Gastrocnemius medialis (tissue), 4 donors: ENCODE data around the gene SFXN5. TPM values are rescaled to one million over a fixed set of nuclear protein-coding genes. Genes with fewer than 3 reads are reported as not detected.

Source experiments
- ATAC-seq, 2 donors: fragments of 150-250 bp; one replicate each; pipeline ENCODE4 v1.9.1; 2016
- DNase-seq, 2 donors: peaks; one replicate each; pipeline ENCODE4 v3.0.0-alpha.2; 2019
- H3K27ac ChIP-seq, 4 donors: fragments of 200-600 bp; sonication (generic); 1 replicate in 1 of 4; 2 replicates in 3 of 4; pipeline ENCODE4 v1.5.1; 2016 to 2018; ENCODE audit warnings: mild to moderate bottlenecking in 2 of 4, moderate library complexity in 1 of 4
- H3K27me3 ChIP-seq, 3 donors: fragments of 200-600 bp; sonication (generic) in 2 of 3; 1 replicate in 1 of 3; 2 replicates in 2 of 3; pipeline versions ENCODE4 v1.5.1 to v1.6.0; 2016 to 2019; ENCODE audit warnings: mild to moderate bottlenecking in 1 of 3, moderate library complexity in 1 of 3
- H3K36me3 ChIP-seq, 2 donors: fragments of 200-600 bp; sonication (generic) in 1 of 2; one replicate each; pipeline ENCODE4 v1.5.1; 2017 to 2018
- H3K4me1 ChIP-seq, 2 donors: fragments of 200-600 bp; sonication (generic) in 1 of 2; one replicate each; pipeline ENCODE4 v1.5.1; 2016 to 2017; ENCODE audit warnings: mild to moderate bottlenecking in 2 of 2
- H3K4me3 ChIP-seq, 4 donors: fragments of 200-600 bp; sonication (generic) in 3 of 4; 1 replicate in 1 of 4; 2 replicates in 3 of 4; pipeline ENCODE4 v1.5.1; 2016 to 2019; ENCODE audit warnings: mild to moderate bottlenecking in 2 of 4
- H3K9me3 ChIP-seq, 3 donors: fragments of 200-600 bp; sonication (generic) in 2 of 3; 1 replicate in 1 of 3; 2 replicates in 2 of 3; pipeline ENCODE4 v1.5.1; 2016 to 2019
- CTCF ChIP-seq, 5 experiments: fragments of 450-650 bp in 3 of 5; fragments of 200-600 bp in 2 of 5; sonication (generic) in 2 of 5; IDR thresholded peaks in 4 of 5; conservative IDR thresholded peaks in 1 of 5; 1 replicate in 4 of 5; 2 replicates in 1 of 5; pipeline ENCODE4 v1.5.1; 2016 to 2019; ENCODE audit warnings: antibody characterized with exemption in 5 of 5, mild to moderate bottlenecking in 3 of 5, moderate library complexity in 3 of 5
- POLR2A ChIP-seq, 2 donors: fragments of 450-650 bp; IDR thresholded peaks; one replicate each; pipeline ENCODE4 v1.6.1; 2017; ENCODE audit warnings: antibody characterized with exemption in 2 of 2, mild to moderate bottlenecking in 2 of 2, moderate library complexity in 2 of 2
- in situ Hi-C, 4 donors: fragments of 200-750 bp; cut with MboI; loops; one replicate each; pipeline versions ENCODE4 v1.15.0 to v1.8.0; 2017; ENCODE audit warnings: low sequenced_read_pairs in 4 of 4
- intact Hi-C: fragments of 100-400 bp; cut with DNase I; formaldehyde crosslinking; loops from one replicate; pipeline ENCODE4 v1.15.1; 2023; ENCODE audit warnings: low total_unique reads
- total RNA-seq, 4 donors: library from RNA; depleted of rRNA; stranded (reverse); fragments of >200 nt; gene quantifications; one replicate each; pipeline versions ENCODE4 v1.1.0 to v1.2.3, GENCODE V29; 2016

The SFXN5 gene
- total RNA-seq, 4 donors from 2014 or later = 6.8 to 22.7 (median 9.1) TPM

GRCh38 chr2:72985891-72986683, 85.4 kb downstream of the SFXN5 start:
- no peaks in the 10 kb centered on the region for H3K36me3 ChIP-seq
- no peak for DNase-seq
- H3K27me3 ChIP-seq = no peaks in the 10 kb centered on the region
- H3K4me3 ChIP-seq = no peak overlapping the region
- intact Hi-C loops (no loop called here), in situ Hi-C loops (loop anchor here in 1 of 4 donors (25.0 kb wide), 1 partner anchor 176 kb away; no protein-coding TSS in a partner anchor)
- H3K27ac ChIP-seq = peak overlapping the region in 3 of 4 donors; percentile 72 to 79 (median 75)
- ATAC-seq = no peak
- H3K4me1 ChIP-seq = peaks cover 45% of the 10 kb centered on the region in 2 donors
- H3K9me3 ChIP-seq = no peaks in the 10 kb centered on the region
- TF ChIP-seq CTCF (IDR thresholded peaks at IDR 0.05 in 4 of 5, conservative IDR thresholded peaks at IDR 0.05 in 1 of 5) (no peak), POLR2A (IDR thresholded peaks at IDR 0.05) (no peak)

GRCh38 chr2:72985136-72985535, 86.4 kb downstream of the SFXN5 start:
- Histone ChIP-seq H3K27me3 (no peaks in the 10 kb centered on the region), H3K36me3 (no peaks in the 10 kb centered on the region), H3K27ac (peak overlapping the region; percentile 58 to 79 (median 74)), H3K4me3 (no peak overlapping the region), H3K9me3 (no peaks in the 10 kb centered on the region), H3K4me1 (peaks cover 45 to 53% of the 10 kb centered on the region in 2 donors)
- intact Hi-C loops = no loop called here
- DNase-seq (no peak), ATAC-seq (no peak)
- TF ChIP-seq CTCF (IDR thresholded peaks at IDR 0.05 in 4 of 5, conservative IDR thresholded peaks at IDR 0.05 in 1 of 5) (no peak), POLR2A (IDR thresholded peaks at IDR 0.05) (no peak)
- in situ Hi-C loops = loop anchor here in 1 of 4 donors (25.0 kb wide), 1 partner anchor 177 kb away; no protein-coding TSS in a partner anchor

- peak overlapping the region; percentile 58 to 79 (median 74) for H3K27ac ChIP-seq
Observed at GRCh38 chr2:72984172-72984671, 87.3 kb downstream of the SFXN5 start.

GRCh38 chr2:72983500-72984161, 87.9 kb downstream of the SFXN5 start:
- no peak overlapping the region for H3K4me3 ChIP-seq
- ATAC-seq (peak; percentile 4 to 9), DNase-seq (no peak)
- no peaks in the 10 kb centered on the region for H3K36me3 ChIP-seq
- no peaks in the 10 kb centered on the region for H3K9me3 ChIP-seq
- H3K4me1 ChIP-seq = peaks cover 45 to 64% of the 10 kb centered on the region in 2 donors
- no peaks in the 10 kb centered on the region for H3K27me3 ChIP-seq
- H3K27ac ChIP-seq = peak overlapping the region; percentile 58 to 79 (median 74)
- in situ Hi-C loops = loop anchor here in 1 of 4 donors (25.0 kb wide), 1 partner anchor 179 kb away; no protein-coding TSS in a partner anchor
- TF ChIP-seq CTCF (IDR thresholded peaks at IDR 0.05 in 4 of 5, conservative IDR thresholded peaks at IDR 0.05 in 1 of 5) (no peak), POLR2A (IDR thresholded peaks at IDR 0.05) (no peak)
- intact Hi-C loops = no loop called here

More at GRCh38 chr2:72984172-72984671, 87.3 kb downstream of the SFXN5 start:
- DNase-seq = peak; percentile 34 to 63
- Histone ChIP-seq H3K4me1 (peaks cover 45 to 61% of the 10 kb centered on the region in 2 donors), H3K36me3 (no peaks in the 10 kb centered on the region), H3K4me3 (no peak overlapping the region), H3K27me3 (no peaks in the 10 kb centered on the region), H3K9me3 (no peaks in the 10 kb centered on the region)
- peak; percentile 71 to 74 for ATAC-seq
- in situ Hi-C loops (loop anchor here in 1 of 4 donors (25.0 kb wide), 1 partner anchor 178 kb away; no protein-coding TSS in a partner anchor), intact Hi-C loops (no loop called here)
- TF ChIP-seq POLR2A (IDR thresholded peaks at IDR 0.05) = no peak
- no peak for TF ChIP-seq CTCF (IDR thresholded peaks at IDR 0.05 in 4 of 5, conservative IDR thresholded peaks at IDR 0.05 in 1 of 5)
